GM12874 (cell line): ENCODE data around the gene AP2A2.

Experiments
- CTCF ChIP-seq: IDR thresholded peaks from 2 replicates; pipeline ENCODE4 v1.5.1; 2011; ENCODE audit warnings: low read depth, mild to moderate bottlenecking, control low read depth, low read length, moderate library complexity; ENCODE audit not compliant: insufficient read depth

AP2A2 gene

GRCh38 chr11:910044-910588, 15.6 kb upstream of the AP2A2 start:
- no peak for TF ChIP-seq CTCF

- no peak for TF ChIP-seq CTCF
Measured at GRCh38 chr11:910589-911030, 15.1 kb upstream of the AP2A2 start, which contains the start of gene CHID1. CHID1 (minus strand) TSS chr11:910810; CDS start chr11:904816, 5,994 bp downstream.

GRCh38 chr11:911031-911889, 14.4 kb upstream of the AP2A2 start:
- no peak for TF ChIP-seq CTCF

- no peak for TF ChIP-seq CTCF
Measured at GRCh38 chr11:911890-912219, 13.8 kb upstream of the AP2A2 start.

- TF ChIP-seq CTCF = no peak
Measured at GRCh38 chr11:912266-912665, 13.4 kb upstream of the AP2A2 start.

- no peak for TF ChIP-seq CTCF
Measured at GRCh38 chr11:913043-913442, 12.6 kb upstream of the AP2A2 start.

GRCh38 chr11:914204-914603, 11.5 kb upstream of the AP2A2 start:
- TF ChIP-seq CTCF = no peak
